PFSK-1 (cell line): ENCODE measurements around the gene GPR39.

Source experiments
- FOXP2 ChIP-seq: optimal IDR thresholded peaks from 2 replicates; pipeline ENCODE3; 2011; ENCODE audit warnings: borderline replicate concordance, control low read depth, inconsistent platforms; ENCODE audit not compliant: insufficient read depth; ENCODE audit errors: extremely low read length, extremely low read depth
- POLR2AphosphoS5 ChIP-seq: IDR thresholded peaks from 2 replicates; pipeline ENCODE4 v1.6.1; 2012; ENCODE audit warnings: low read depth, mild to moderate bottlenecking, control low read depth, low read length, moderate library complexity
- SIN3A ChIP-seq: IDR thresholded peaks from 2 replicates; pipeline ENCODE4 v1.6.1; 2012; ENCODE audit warnings: mild to moderate bottlenecking, low read length, moderate library complexity, borderline replicate concordance; ENCODE audit not compliant: insufficient read depth
- TAF1 ChIP-seq: IDR thresholded peaks from 2 replicates; pipeline ENCODE4 v1.6.1; 2012; ENCODE audit warnings: low read length, control low read depth, borderline replicate concordance; ENCODE audit not compliant: insufficient read depth
- TF ChIP-seq, protein P1 (sequence below), 2 experiments: IDR thresholded peaks; 2 replicates each; pipeline versions ENCODE4 v1.6.1 to v1.8.0; 2011 to 2012; ENCODE audit warnings: low read depth in 2 of 2, low read length in 2 of 2, control low read depth in 1 of 2, inconsistent platforms in 1 of 2, mild to moderate bottlenecking in 1 of 2, moderate library complexity in 1 of 2; ENCODE audit not compliant: insufficient read depth in 1 of 2

DNA sequence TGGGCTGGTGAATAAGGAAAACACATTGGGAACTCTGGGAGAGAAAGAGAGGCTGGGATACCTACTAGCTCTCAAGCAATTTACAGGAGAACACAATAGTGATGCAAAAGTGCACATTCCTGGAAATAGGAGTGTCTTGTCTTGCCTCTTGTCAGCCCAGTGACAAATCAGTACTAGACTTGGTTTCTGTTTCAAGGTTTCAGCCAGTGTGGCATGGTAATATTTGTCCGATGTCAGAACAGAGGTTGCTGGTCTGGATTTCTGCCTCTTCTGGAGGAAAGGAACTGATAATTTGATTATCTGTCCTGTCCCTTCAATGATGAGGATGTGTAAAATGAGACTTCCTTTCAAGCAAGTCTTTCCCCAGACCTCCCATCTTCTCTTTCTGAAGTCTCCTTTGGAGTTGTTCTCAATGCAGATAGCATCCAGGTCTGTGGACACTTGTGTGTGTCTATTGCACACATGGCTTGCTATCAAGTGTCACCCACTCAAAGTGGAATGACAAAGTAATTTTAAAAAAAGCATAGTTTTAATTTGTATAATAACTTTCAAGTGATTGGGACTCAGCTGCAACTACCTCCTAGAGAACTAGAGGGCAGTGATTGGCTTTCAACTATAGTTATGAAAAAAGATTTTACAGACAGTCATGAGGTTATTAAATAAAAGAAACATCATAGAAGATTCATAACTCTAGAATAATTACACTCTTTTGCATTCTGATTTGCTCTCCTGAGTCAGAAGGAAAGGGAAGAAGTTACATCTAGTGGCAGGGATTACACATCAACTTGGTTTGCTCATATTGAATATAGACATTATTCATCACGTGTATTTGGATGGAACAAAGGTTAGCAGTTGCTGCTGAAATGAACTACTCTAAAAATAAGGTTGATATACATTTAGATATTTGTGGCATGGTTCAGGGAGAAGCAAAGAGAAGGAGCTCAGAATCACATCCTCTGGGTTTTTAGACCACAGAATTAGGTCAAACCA lies 4.5 kb downstream of the GPR39 start:
- TF ChIP-seq POLR2AphosphoS5 (no peak), TAF1 (no peak), SIN3A (no peak), FOXP2 (no peak)
- TF ChIP-seq, protein P1, sequence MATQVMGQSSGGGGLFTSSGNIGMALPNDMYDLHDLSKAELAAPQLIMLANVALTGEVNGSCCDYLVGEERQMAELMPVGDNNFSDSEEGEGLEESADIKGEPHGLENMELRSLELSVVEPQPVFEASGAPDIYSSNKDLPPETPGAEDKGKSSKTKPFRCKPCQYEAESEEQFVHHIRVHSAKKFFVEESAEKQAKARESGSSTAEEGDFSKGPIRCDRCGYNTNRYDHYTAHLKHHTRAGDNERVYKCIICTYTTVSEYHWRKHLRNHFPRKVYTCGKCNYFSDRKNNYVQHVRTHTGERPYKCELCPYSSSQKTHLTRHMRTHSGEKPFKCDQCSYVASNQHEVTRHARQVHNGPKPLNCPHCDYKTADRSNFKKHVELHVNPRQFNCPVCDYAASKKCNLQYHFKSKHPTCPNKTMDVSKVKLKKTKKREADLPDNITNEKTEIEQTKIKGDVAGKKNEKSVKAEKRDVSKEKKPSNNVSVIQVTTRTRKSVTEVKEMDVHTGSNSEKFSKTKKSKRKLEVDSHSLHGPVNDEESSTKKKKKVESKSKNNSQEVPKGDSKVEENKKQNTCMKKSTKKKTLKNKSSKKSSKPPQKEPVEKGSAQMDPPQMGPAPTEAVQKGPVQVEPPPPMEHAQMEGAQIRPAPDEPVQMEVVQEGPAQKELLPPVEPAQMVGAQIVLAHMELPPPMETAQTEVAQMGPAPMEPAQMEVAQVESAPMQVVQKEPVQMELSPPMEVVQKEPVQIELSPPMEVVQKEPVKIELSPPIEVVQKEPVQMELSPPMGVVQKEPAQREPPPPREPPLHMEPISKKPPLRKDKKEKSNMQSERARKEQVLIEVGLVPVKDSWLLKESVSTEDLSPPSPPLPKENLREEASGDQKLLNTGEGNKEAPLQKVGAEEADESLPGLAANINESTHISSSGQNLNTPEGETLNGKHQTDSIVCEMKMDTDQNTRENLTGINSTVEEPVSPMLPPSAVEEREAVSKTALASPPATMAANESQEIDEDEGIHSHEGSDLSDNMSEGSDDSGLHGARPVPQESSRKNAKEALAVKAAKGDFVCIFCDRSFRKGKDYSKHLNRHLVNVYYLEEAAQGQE (IDR thresholded peaks at IDR 0.05; ENCODE audit: insufficient read depth in 1 of 2, low read depth in 2 of 2, low read length in 2 of 2): no peak
